ENCODE results near the gene DRAP1. TPM values are rescaled to one million over a fixed set of nuclear protein-coding genes. Genes with fewer than 3 reads are reported as not detected.

The DRAP1 gene
- total and polyA plus RNA-seq, 9 of the 15 experiments (the other 6 are each of a cell fraction or from before 2014, with no cell fraction given), result 9.6 to 200 (median 92.9) TPM

- TF ChIP-seq SIN3A (IDR thresholded peaks at IDR 0.05; ENCODE audit: borderline replicate concordance in 2 of 2, control insufficient read depth in 1 of 2, low read depth in 2 of 2, low read length in 2 of 2), result peak in 1 of 2 experiments; percentile 57; a peak in 1 of 4 replicates
- TF ChIP-seq ZNF280A (IDR thresholded peaks at IDR 0.05; ENCODE audit: low read depth, partially characterized antibody), result no peak
- TF ChIP-seq ZNF41 (CRISPR knock-in tag; conservative IDR thresholded peaks at IDR 0.05), result no peak
- TF ChIP-seq BACH1 (tag; IDR thresholded peaks at IDR 0.05), result no peak
- TF ChIP-seq ZNF263 (CRISPR knock-in tag; IDR thresholded peaks at IDR 0.05; ENCODE audit: borderline replicate concordance), result peak; percentile 34; the same call in 1 of the 2 replicates
- TF ChIP-seq ETV6 (IDR thresholded peaks at IDR 0.05; ENCODE audit: borderline replicate concordance in 1 of 2, low read depth in 2 of 2, low read length in 1 of 2), result no peak
- peak; percentile 17; the same call in 1 of the 2 replicates for TF ChIP-seq ETV6 (CRISPR knock-in tag; IDR thresholded peaks at IDR 0.05; ENCODE audit: borderline replicate concordance)
- no peak for TF ChIP-seq KHSRP (IDR thresholded peaks at IDR 0.05)
- TF ChIP-seq CBX2 (IDR thresholded peaks at IDR 0.05; ENCODE audit: insufficient read depth, low read length, poor library complexity, severe bottlenecking), result no peak
- peak; percentile 44 for TF ChIP-seq RBM25 (IDR thresholded peaks at IDR 0.05; ENCODE audit: low read depth, low read length, severe bottlenecking)
- TF ChIP-seq SUPT5H (IDR thresholded peaks at IDR 0.05), result peak; percentile 91
- TF ChIP-seq ZNF507 (tag; conservative IDR thresholded peaks at IDR 0.05), result no peak
- no peak for TF ChIP-seq SAP30 (IDR thresholded peaks at IDR 0.05; ENCODE audit: borderline replicate concordance, insufficient read depth, low read depth, low read length, poor library complexity, severe bottlenecking)
- no peak for TF ChIP-seq HDAC6 (IDR thresholded peaks at IDR 0.05; ENCODE audit: low read depth, low read length)
- TF ChIP-seq TSHZ1 (CRISPR knock-in tag; IDR thresholded peaks at IDR 0.05), result no peak
- no peak for TF ChIP-seq ZNF316 (IDR thresholded peaks at IDR 0.05)
- no peak for TF ChIP-seq FOXJ3 (CRISPR knock-in tag; IDR thresholded peaks at IDR 0.05)
- no peak for TF ChIP-seq SIRT6 (IDR thresholded peaks at IDR 0.05; ENCODE audit: low read depth, low read length)
- no peak for TF ChIP-seq WHSC1 (IDR thresholded peaks at IDR 0.05; ENCODE audit: low read length)
- TF ChIP-seq ZNF644 (tag; IDR thresholded peaks at IDR 0.05; ENCODE audit: low read depth), result no peak
- TF ChIP-seq RFX1 (IDR thresholded peaks at IDR 0.05), result no peak
- no peak for TF ChIP-seq ZNF655 (CRISPR knock-in tag; IDR thresholded peaks at IDR 0.05)
Observed at GRCh38 chr11:65900125-65900898, 18.9 kb upstream of the DRAP1 start, which contains the start of gene FOSL1 (continued).
